Tibial nerve (tissue), 4 donors: ENCODE measurements around the gene MRTFA. TPM values are rescaled to one million over a fixed set of nuclear protein-coding genes. Genes with fewer than 3 reads are reported as not detected.

Experiments used
- DNase-seq, 2 donors: peaks; one replicate each; pipeline ENCODE4 v3.0.0-alpha.2; 2019; ENCODE audit warnings: low spot score in 2 of 2
- H3K27ac ChIP-seq, 4 donors: fragments of 200-600 bp; sonication (generic) in 3 of 4; one replicate each; pipeline ENCODE4 v1.5.1; 2017 to 2019; ENCODE audit warnings: mild to moderate bottlenecking in 1 of 4
- H3K27me3 ChIP-seq, 2 donors: fragments of 200-600 bp; sonication (generic) in 1 of 2; one replicate each; pipeline versions ENCODE4 v1.5.1 to v1.6.0; 2017 to 2019
- H3K36me3 ChIP-seq, 3 donors: fragments of 200-600 bp; sonication (generic); one replicate each; pipeline ENCODE4 v1.5.1; 2018 to 2019
- H3K4me1 ChIP-seq, 4 donors: fragments of 200-600 bp; sonication (generic) in 3 of 4; one replicate each; pipeline ENCODE4 v1.5.1; 2017 to 2019
- H3K4me3 ChIP-seq, 4 donors: fragments of 200-600 bp; sonication (generic) in 3 of 4; one replicate each; pipeline ENCODE4 v1.5.1; 2017 to 2019; ENCODE audit warnings: mild to moderate bottlenecking in 1 of 4, moderate library complexity in 1 of 4
- H3K9me3 ChIP-seq, 4 donors: fragments of 200-600 bp; sonication (generic) in 3 of 4; one replicate each; pipeline ENCODE4 v1.5.1; 2017 to 2019
- CTCF ChIP-seq, 5 experiments: fragments of 200-600 bp in 3 of 5; fragments of 450-650 bp in 2 of 5; sonication (generic) in 3 of 5; IDR thresholded peaks; one replicate each; pipeline ENCODE4 v1.5.1; 2016 to 2019; ENCODE audit warnings: antibody characterized with exemption in 5 of 5, mild to moderate bottlenecking in 3 of 5, moderate library complexity in 2 of 5
- EP300 ChIP-seq, 2 donors: sonication (generic); formaldehyde crosslinking; IDR thresholded peaks; one replicate each; pipeline ENCODE4 v1.6.1; 2017; ENCODE audit warnings: antibody characterized with exemption in 2 of 2, mild to moderate bottlenecking in 1 of 2
- POLR2A ChIP-seq, 2 donors: fragments of 450-650 bp; IDR thresholded peaks; one replicate each; pipeline ENCODE4 v1.6.1; 2017; ENCODE audit warnings: antibody characterized with exemption in 2 of 2, mild to moderate bottlenecking in 2 of 2, moderate library complexity in 2 of 2
- WGBS, 2 donors: methylation state at CpG; one replicate each; pipeline ENCODE4 v1.1.5; 2018; 5-methylcytosine and 5-hydroxymethylcytosine counted together
- total RNA-seq, 4 donors: library from RNA; depleted of rRNA; stranded (reverse); fragments of >200 nt; gene quantifications; one replicate each; pipeline ENCODE4 v1.1.0, GENCODE V29; 2016

The MRTFA gene
- total RNA-seq, 4 donors from 2014 or later: 69.7 to 119 (median 104) TPM

DNA sequence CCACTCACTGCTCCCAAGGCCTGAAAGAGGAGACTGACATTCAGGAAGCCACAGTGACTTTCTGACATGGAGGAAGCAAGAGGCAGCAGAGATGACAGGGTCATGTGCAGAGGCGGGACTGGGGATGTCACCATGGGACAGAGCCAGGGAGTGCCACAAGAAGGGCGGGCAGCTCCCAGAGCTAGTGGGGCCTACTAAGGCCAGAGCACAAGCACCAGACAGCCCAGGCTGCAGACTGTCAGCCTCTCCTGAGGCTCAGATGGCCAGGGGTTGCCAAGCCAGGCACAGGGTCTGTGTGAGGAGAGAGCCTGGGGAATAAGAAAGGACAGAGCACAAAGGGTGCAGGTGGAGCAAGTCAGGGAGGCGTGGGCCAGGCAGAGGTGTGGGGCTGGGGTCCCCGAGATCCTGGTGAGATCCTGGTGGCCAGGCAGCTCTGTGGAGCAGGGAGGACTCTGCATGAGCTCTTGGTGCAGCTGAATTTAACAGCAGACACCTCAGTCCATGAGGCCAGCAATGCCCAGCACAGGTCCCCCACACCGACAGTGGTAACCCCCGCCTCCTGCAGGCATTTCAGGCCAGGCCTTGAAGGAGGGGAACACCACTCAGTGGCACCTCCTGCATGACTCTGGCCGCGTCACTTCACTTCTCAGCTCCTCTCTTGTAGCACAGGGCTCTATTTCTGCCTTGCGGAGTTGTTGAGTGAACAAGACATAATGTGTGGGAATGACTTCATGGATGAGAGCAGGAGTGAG lies 213.8 kb downstream of the MRTFA start:
- no peak for DNase-seq
- Histone ChIP-seq H3K4me3 (no peak overlapping the region), H3K27ac (peak overlapping the region in 1 of 4 donors; percentile 90), H3K27me3 (no peaks in the 10 kb centered on the region), H3K36me3 (peaks cover 0 to 91% (median 24%) of the 10 kb centered on the region in 3 donors), H3K9me3 (no peaks in the 10 kb centered on the region), H3K4me1 (peaks cover 0 to 42% (median 12%) of the 10 kb centered on the region in 4 donors)
- TF ChIP-seq EP300 (IDR thresholded peaks at IDR 0.05) (no peak), POLR2A (IDR thresholded peaks at IDR 0.05) (no peak), CTCF (IDR thresholded peaks at IDR 0.05) (no peak)
- 88 to 94% methylated on average over 9 of the region's 9 CpGs for WGBS, 2 donors

DNA sequence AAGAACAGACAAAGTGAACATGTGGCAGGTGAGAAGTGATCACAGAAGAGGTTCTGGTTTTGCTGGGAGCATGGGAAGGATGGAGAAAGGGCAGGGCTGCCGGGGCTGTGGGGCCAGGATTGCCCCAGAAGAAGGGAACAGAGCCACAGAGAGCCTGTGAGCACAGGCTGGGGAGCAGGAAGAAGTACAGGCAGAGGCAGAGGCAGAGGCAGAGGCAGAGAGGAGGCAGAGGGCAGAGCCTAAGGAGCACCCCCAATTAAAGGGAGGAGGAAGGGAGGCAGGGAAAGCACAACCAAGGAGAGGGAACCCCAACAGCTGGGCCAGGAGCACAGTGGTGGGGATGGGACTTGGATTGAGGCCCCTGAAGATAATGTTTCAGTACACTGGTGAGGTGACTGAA lies 214.6 kb downstream of the MRTFA start:
- Histone ChIP-seq H3K4me3 (no peak overlapping the region), H3K36me3 (peaks cover 0 to 92% (median 25%) of the 10 kb centered on the region in 3 donors), H3K9me3 (no peaks in the 10 kb centered on the region), H3K27ac (peak overlapping the region in 1 of 4 donors; percentile 9), H3K4me1 (peaks cover 0 to 35% (median 10%) of the 10 kb centered on the region in 4 donors), H3K27me3 (no peaks in the 10 kb centered on the region)
- no peak for DNase-seq
- 90 to 96% methylated on average over 1 of the region's 1 CpG for WGBS, 2 donors
- no peak for TF ChIP-seq EP300 (IDR thresholded peaks at IDR 0.05)
- no peak for TF ChIP-seq POLR2A (IDR thresholded peaks at IDR 0.05)
- no peak for TF ChIP-seq CTCF (IDR thresholded peaks at IDR 0.05)

DNA sequence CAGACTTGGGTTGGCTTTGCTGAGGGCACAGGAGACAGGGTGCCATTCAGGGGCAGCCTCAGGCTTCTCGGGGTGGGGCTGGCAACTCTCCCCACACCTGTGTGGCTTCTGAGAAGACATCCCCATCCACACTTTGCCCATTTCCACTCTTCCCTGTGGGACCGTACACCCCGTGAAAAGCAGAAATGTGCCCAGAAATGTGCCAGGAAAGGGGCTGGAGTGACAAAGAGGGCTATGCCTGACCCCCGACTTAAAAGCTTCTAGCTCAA lies 215.5 kb downstream of the MRTFA start:
- Histone ChIP-seq H3K36me3 (peaks cover 0 to 100% (median 31%) of the 10 kb centered on the region in 3 donors), H3K9me3 (no peaks in the 10 kb centered on the region), H3K4me1 (peaks cover 0 to 26% (median 4%) of the 10 kb centered on the region in 4 donors), H3K4me3 (no peak overlapping the region), H3K27me3 (no peaks in the 10 kb centered on the region), H3K27ac (no peak overlapping the region)
- DNase-seq: no peak
- TF ChIP-seq POLR2A (IDR thresholded peaks at IDR 0.05): no peak
- 85 to 86% methylated on average over 4 of the region's 4 CpGs for WGBS, 2 donors

- no peak for DNase-seq
- TF ChIP-seq CTCF (IDR thresholded peaks at IDR 0.05) (no peak), EP300 (IDR thresholded peaks at IDR 0.05) (no peak), POLR2A (IDR thresholded peaks at IDR 0.05) (no peak)
- no peak overlapping the region for H3K27ac ChIP-seq
- H3K36me3 ChIP-seq: peaks cover 0 to 100% (median 31%) of the 10 kb centered on the region in 3 donors
- H3K4me1 ChIP-seq: peaks cover 0 to 21% (median 3%) of the 10 kb centered on the region in 4 donors
- H3K27me3 ChIP-seq: no peaks in the 10 kb centered on the region
- H3K4me3 ChIP-seq: no peak overlapping the region
- H3K9me3 ChIP-seq: no peaks in the 10 kb centered on the region
- 92 to 94% methylated on average over 6 to 15 of the region's 18 CpGs for WGBS, 2 donors
These were observed 216.0 kb downstream of the MRTFA start for GRCh38 chr22:40420341-40421081.

DNA sequence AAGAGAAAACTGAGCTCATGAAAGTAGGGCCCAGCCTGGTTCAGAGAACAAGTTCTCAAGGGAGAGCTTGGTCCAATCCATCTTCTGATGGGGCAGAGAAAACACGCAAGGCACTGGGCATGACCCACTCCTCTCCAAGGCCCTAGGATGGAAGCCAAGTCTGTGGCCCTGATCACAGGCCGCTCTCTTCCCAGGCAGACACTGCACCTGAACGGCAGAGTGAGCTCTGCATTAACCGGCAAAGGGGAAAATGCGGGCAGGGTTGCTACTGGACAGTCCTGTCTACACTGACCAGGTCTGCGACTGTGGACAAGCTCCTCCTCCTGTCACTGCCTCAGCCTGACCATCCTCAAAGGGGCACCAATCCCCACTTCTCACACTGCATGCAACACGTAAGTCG lies 216.8 kb downstream of the MRTFA start:
- Histone ChIP-seq H3K4me1 (peaks cover 0 to 16% (median 6%) of the 10 kb centered on the region in 4 donors), H3K36me3 (peaks cover 0 to 99% (median 31%) of the 10 kb centered on the region in 3 donors), H3K4me3 (no peak overlapping the region), H3K27me3 (no peaks in the 10 kb centered on the region), H3K9me3 (no peaks in the 10 kb centered on the region), H3K27ac (no peak overlapping the region)
- TF ChIP-seq CTCF (IDR thresholded peaks at IDR 0.05): no peak
- no peak for TF ChIP-seq POLR2A (IDR thresholded peaks at IDR 0.05)
- no peak for TF ChIP-seq EP300 (IDR thresholded peaks at IDR 0.05)
- 92% methylated on average over 7 to 8 of the region's 8 CpGs for WGBS, 2 donors
- DNase-seq: no peak
